Iris pigment epithelial cell (primary cell): ENCODE results near the gene KBTBD7.
A peak's percentile ranks its signal among the peaks of the same experiment; 100 is the strongest.

Experiments
- DNase-seq: peaks from one replicate; pipeline ENCODE4 v3.0.0-alpha.2; 2011; ENCODE audit warnings: low read depth

Gene KBTBD7, protein sequence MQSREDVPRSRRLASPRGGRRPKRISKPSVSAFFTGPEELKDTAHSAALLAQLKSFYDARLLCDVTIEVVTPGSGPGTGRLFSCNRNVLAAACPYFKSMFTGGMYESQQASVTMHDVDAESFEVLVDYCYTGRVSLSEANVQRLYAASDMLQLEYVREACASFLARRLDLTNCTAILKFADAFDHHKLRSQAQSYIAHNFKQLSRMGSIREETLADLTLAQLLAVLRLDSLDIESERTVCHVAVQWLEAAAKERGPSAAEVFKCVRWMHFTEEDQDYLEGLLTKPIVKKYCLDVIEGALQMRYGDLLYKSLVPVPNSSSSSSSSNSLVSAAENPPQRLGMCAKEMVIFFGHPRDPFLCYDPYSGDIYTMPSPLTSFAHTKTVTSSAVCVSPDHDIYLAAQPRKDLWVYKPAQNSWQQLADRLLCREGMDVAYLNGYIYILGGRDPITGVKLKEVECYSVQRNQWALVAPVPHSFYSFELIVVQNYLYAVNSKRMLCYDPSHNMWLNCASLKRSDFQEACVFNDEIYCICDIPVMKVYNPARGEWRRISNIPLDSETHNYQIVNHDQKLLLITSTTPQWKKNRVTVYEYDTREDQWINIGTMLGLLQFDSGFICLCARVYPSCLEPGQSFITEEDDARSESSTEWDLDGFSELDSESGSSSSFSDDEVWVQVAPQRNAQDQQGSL

GRCh38 chr13:41193919-41194824 is at the start of gene KBTBD7:
KBTBD7 (minus strand) TSS chr13:41194569; CDS start chr13:41194257, 312 bp downstream.
- peak; percentile 100 for DNase-seq

- DNase-seq: no peak
These were observed 47.3 kb upstream of the KBTBD7 start for GRCh38 chr13:41241626-41242025.

DNA sequence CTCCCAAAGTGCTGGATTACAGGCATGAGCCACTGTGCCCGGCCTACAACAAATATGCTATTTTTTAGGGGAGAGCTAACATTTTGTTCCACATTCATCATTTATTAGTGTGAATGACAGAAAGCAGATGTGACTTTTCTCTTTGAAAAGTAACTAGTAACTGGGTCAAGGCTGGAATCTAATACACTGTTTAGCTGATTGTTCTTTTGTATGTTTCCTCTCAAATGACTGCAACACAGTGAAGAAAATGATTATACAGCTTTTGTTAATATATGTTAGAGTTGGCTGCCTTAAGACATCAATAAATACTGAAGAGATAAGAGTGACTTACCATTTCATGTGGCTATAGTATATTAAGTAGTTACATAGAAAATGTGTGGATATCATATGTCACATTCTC is 42.0 kb upstream of the KBTBD7 start:
- DNase-seq: no peak

DNA sequence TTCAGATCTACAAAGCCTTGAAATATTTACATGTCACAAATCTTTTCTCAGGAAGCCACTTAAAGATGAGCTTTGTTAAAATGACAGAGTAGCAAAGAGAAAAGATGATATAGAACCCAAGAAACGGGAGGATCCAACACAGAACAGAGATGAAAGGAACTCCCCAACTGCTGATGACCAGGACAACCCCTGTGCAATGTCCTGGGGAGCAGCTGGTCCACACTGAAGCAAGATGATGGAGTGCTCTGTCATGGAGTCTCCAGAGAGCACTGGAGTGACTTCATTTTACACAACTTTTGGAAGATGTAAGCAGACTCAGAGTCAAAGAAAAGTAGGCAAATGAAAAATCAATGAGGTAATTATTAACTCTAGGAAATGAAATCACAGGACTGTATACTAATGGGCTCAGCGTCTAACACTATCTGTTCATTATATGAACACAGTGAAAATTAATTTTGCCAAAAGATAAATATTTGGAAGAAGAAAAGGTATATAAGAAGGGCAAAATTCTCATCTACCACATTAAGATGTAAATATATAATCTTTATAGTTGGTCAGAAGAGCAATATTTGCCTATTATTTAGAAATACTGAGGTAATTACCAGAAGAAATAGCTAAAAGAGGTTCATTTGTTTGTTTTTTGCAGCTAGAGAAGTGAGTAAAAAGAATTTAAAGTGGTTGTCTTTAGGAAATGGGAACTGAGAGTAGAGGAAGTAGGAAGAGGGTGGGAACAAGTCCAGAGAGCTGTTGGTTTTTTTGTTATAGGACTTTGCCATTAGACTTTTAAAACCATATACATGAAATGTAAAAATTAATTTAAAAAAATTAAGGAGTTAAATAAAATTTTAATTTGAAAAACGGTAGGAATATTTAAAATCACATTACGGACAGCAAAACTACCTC is 38.5 kb upstream of the KBTBD7 start:
- DNase-seq: no peak

- DNase-seq: peak; percentile 41
These were observed 37.4 kb upstream of the KBTBD7 start for GRCh38 chr13:41231786-41232185.

DNA sequence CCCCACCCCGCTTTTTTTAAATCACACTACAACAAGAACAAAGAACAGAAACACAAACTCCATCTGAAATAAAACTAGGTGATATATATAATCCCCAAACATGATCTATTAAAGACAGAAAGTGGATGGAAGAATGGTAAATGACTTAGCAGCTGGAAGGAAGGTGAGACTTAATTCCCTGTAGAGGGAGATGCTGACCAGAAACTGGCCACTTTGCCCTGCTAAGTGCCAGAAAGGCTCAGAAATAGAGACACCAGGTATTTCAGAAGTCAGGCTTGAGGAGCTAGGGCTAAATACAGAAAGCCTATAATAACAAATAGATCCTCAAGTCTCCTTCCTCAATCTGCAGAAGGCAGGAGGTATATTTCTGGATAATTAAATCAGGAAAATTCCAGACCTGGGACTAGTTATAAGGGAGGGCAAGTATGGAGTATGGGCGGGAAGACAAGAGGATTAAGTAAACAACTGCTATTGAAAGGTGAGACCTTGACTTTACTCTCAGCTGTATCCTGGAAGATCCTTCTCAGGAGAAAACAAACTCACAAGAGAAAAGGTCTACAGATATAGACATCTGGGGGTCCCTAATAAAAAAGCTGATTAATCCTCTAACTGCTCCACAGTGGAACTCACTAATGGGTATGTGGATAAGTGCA is 36.8 kb upstream of the KBTBD7 start:
- DNase-seq: no peak

DNA sequence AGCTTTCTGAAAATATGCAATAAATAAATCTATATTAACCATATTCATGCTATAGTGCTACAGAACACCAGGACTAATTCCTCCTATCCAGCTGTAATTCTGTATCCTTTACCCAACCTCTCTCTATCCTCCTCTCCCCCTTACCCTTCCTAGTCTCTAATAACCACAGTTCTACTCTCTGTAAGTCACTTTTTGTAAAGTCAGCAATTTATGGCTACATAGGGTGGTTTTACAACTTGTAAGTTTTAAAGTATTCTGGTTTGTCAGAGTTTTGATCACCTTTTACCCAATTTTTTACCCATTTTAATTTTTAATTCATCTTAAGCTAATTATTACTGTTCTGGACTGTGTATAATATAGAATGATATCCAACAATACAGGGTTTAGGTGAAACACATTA is 35.0 kb upstream of the KBTBD7 start:
- no peak for DNase-seq

GRCh38 chr13:41224113-41225110 is 30.0 kb upstream of the KBTBD7 start:
- peak; percentile 86 for DNase-seq

DNA sequence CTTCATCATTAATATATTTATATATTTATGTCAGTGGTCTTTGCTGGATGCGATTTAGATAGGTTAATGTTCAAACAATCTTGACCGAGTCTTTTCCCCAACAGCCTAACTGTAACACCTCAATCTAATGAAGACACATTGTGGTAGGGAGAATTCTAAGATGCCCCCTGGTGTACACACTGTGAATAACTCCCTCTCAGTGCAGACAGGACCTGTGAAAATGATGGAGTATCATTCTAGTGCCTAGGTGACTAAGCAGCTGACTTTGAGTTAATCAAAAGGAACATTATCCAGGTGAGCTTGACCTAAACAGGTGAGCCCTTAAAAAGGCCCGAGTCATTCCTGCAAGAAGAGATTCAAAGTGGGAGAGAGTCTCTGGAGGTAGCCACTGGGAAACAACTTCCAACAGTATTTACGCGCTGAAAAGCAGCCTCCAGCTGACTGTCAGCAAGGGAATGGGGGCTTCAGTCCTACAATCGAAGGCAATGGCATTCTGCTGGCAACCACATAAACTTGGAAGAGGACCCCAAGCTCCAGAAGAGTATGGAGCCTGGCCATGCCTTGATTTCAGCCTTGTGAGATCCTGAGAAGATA is 28.0 kb upstream of the KBTBD7 start:
- peak; percentile 64 for DNase-seq

GRCh38 chr13:41220401-41220800 is 26.0 kb upstream of the KBTBD7 start:
- DNase-seq: no peak

DNA sequence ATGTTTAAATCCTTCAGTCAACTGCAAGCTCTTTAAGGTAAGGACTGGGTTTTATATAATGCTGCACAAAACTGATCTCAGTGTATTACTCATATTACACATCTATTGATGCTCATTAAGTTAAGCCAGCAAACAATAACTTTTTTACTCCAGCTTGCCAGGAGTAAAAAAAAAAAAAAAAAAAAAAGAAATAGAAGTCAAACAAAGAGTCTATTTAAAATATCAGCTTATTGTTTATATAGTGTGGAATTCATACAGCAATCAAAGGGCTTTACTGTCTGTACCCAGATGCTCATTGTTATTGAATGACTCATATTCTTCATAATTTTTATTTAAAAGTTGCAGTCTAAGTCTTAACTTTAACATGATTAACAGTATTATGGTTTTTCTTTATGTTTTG is 21.8 kb upstream of the KBTBD7 start:
- DNase-seq: peak; percentile 69

- no peak for DNase-seq
These were observed 19.6 kb upstream of the KBTBD7 start for GRCh38 chr13:41213919-41214318.

GRCh38 chr13:41213316-41213715 is 18.9 kb upstream of the KBTBD7 start:
- no peak for DNase-seq

- no peak for DNase-seq
These were observed 18.5 kb upstream of the KBTBD7 start for GRCh38 chr13:41212881-41213280.

GRCh38 chr13:41211062-41211461 is 16.7 kb upstream of the KBTBD7 start:
- DNase-seq: no peak

GRCh38 chr13:41206467-41206866 is 12.1 kb upstream of the KBTBD7 start:
- DNase-seq: no peak

DNA sequence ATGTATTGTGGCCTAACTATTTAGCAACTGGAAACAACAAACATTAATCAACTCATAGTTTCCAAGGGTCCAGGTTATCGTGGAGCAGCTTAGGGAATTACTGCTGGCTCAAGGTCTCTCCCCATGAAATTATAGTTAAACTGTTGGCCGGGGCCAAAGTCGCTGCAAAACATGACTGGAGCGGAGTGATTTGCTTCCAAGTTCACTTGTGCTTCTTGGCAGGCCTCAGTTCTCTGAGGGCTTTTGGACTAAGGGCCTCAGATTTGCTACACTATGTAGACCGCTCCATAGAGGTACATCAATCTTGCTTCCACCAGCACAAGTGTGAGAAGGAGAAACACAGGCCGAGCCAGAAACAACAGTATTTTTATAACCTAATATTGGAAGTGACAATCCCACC is 9.4 kb upstream of the KBTBD7 start:
- no peak for DNase-seq

GRCh38 chr13:41200126-41200525 is 5.8 kb upstream of the KBTBD7 start:
- no peak for DNase-seq

DNA sequence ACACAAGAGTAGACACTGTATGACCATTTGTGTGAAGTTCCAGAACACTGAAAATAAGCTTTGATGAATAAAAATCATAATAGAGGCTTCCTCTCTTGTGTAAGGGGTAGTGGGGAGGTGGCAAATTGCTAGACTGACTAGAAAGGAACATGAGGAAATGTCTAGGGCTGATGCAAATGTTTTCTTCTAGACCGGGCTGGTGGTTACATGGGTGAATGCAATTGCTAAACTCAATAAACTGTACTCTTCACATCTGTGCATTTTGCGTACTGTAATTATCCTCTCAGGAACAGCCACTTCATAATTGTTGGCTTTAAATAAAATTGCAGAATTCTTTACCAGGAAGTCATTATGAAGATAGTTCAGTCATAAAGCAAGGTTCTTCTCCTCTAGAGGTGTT is 5.2 kb upstream of the KBTBD7 start:
- DNase-seq: no peak
